Occipital lobe (tissue), 2 donors: Measurements from ENCODE around the gene KCNIP3. TPM values are rescaled to one million over a fixed set of nuclear protein-coding genes. Genes with fewer than 3 reads are reported as not detected.
"Not testable (repeated sequence)": the region's sequence is repeated elsewhere in the genome, so short reads cannot be mapped to it uniquely, and the experiment has no call there.

Experiments used
- DNase-seq: peaks from one replicate; lab custom pipeline; 2025; lab: John Stamatoyannopoulos, UW
- total RNA-seq: library from RNA; depleted of rRNA; stranded (reverse); fragments of >200 nt; gene quantifications from one replicate; pipeline ENCODE4 v1.2.3, GENCODE V29; 2014

KCNIP3 gene
- total RNA-seq, 1 donor from 2014 or later: 6.9 TPM

DNA sequence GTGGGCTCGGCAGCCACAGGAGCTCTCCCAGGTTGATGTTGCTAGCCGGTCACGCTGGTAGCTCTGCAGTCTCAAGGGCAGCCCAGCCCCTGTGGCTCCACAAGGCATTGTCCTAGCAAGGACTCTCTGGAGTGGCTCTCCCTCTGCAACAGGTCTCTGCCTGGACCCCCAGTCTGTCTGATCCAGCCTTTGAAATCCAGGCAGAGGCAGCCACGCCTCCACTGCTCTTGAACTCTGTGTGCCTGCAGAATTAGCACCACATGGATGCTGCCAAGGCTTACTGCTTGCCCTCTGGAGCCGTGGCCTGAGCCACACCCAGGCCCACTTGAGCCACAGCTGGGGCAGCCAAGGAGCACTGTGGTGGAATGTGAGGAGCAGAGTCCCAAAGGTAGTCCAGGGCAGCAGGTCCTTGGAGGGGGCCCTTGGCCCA is 62.4 kb downstream of the KCNIP3 start:
- DNase-seq: no peak

DNA sequence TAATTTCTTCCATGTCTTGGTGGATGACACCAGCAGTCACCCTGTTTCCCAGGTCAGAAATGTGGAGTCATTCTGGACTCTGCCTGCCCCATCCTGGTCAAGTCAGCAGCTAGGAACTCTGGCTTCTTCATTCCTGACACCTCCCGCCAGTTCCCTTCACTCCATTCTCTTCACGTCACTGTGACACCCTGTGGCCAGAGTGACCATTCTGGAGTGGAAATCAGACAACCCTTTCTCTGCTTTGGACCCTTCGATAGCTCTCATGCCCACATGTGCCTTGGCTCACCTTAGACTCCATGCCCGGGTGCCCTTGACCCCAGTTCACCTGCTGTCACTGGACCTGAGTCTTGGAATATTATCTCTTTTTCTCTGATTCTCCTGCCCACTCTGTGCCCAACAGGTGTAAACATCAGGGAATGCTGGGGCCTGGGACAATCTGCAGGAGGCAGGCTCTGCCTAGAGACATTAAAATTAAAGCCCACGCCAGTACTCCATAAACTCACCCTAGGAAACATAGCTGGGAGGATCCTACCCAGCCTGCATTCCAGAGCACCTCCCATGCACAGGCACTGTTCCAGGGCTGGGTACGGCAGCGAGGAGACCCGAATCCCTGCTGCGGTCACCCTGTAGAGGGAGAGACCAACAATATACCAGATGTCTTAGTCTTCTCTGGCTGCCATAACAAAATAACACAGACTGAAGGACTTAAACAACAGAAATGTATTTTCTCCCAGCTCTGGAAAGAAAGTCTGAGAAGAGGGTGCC is 64.3 kb downstream of the KCNIP3 start:
- no peak for DNase-seq

DNA sequence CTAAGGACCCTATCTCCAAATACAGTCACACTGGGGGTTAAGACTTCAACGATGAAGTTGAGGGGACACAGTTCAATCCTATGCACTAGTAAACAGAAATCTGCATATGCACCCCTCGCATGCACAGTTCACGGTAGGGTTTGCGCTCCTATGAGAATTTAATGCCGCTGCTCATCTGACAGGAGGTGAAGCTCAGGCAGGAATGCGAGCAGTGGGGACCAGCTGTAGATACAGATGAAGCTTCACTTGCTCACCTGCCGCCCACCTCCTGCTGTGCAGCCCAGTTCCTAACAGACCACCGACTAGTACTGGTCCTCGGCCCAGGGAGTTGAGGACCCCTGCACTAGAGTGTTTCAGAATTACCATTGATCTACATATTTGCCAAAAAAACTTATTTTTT is 65.3 kb downstream of the KCNIP3 start:
- DNase-seq: no peak

DNA sequence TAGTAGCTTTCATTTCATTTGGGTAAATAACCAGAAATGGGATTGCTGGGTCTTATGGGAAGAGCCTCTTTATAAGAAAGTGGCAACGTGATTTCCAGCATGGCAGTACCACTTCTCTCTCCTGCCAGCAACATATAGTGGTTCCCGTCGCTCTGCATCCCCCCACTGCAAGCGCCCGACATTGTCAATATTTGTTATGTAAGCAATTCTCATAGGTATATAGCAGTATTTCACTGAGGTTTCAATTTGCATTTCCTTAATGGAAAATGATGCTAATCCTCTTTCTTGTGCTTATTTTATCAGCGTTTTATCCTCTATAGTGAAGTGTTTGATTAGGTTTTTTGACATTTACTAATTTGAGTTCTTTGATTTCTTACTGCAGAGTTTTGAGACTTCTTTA is 69.4 kb downstream of the KCNIP3 start:
- no peak for DNase-seq

DNA sequence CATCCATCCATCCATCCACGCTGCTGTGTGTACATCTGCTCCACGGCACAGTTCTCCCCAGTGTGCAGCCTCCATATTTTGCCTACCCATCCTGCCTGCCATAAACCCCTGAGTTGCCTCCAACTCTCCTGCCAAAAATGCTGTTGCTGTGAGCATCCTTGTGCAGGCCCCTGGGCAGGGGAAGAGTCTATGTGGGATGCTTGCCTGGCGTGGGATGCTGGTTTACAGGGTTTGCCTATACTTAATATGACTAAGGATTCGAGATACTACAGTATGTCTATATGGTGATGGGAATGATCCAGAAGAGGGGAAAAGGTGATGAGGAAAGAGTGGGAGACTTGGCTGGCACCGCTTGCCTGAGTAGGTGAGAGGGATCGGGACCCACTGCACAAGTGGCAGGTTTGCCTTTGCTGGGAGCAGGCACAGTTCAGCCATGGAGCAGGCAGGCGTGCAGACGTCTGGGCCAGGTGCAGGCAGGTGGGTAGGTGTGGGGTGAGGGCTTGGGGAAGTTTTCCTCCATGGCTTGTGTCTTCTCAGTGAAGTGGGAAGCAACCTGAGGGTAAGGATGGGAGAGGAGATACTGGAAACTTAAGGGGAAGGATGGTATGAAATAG is 75.2 kb downstream of the KCNIP3 start:
- DNase-seq: no peak

DNA sequence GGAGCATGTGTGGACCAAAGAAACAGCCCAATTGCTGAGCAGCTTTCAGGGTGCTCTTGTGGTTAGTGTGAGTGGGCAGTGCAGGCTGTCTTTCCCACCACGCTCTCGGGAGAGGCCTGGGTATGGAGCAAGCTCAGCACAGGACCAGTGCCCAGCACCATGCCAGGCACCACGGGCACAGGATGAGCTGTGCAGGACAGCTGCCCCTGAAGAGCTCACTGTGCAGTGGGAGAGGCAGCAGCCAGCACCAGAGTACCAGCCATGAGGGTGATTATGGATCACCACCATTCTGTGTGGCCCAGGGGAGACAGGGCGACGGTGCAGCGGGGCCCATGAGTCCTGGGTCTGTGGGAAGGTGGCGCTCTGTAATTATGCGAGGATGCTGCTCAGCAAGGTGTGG is 75.7 kb downstream of the KCNIP3 start:
- DNase-seq: no peak

DNA sequence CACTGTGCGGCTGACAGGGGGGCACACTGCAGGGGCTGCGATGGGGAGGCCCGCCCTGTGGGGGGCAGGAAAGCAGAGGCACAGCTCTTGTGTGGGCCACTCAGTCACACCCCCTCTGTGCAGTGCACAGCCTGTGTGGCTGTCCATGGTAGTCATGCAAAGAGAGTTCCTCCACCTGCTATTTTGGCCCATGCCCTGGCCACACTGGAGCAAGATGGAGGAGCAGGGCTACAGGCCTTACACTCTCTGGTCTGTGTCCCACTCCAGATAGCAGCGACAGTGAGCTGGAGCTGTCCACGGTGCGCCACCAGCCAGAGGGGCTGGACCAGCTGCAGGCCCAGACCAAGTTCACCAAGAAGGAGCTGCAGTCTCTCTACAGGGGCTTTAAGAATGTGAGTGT is 76.9 kb downstream of the KCNIP3 start:
- DNase-seq: no peak

DNA sequence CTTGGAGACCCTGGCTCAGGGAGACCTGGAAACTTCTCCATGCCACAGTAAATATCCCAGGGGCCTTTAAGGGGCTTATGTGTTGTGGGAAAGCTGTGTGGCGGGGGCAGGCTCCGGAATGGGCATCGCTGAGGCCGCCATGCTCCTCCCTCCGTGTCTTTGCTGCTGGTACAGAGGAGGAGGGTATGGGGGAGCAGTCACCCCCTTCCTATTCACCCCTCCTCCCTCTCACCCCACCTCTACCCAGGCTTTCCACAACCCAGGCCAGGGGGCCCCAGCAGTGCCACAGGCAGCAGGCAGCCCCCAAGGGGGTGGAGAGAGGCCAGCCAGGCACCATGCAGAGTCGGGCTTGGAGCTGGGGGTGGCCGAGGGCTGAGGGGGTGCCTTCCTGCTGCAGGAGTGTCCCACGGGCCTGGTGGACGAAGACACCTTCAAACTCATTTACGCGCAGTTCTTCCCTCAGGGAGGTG is 77.3 kb downstream of the KCNIP3 start:
- no peak for DNase-seq

DNA sequence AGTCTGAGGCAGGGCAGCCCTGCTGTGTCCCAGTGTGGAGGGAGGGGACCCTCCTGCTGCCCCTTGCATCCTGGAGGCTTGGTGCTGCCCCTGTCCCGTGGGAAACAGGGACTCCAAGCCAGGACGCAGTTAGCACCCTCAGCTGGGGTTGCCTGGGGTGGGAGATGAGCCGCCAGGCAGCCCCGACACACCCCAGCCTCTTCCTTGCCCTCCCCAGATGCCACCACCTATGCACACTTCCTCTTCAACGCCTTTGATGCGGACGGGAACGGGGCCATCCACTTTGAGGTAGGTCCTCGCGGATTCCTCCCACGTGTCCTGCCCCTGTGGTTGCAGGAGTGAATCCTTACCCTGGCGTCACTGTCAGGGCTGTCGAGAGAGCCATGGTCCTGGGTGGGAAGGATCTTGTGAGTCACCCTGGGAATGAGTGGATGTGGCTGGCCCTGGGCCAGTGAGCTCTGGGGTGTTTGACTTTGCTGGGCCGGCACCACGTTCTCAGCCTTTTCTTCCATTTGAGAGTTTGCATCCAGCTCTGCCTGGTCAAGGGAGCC is 77.8 kb downstream of the KCNIP3 start:
- DNase-seq: peak; percentile 12

DNA sequence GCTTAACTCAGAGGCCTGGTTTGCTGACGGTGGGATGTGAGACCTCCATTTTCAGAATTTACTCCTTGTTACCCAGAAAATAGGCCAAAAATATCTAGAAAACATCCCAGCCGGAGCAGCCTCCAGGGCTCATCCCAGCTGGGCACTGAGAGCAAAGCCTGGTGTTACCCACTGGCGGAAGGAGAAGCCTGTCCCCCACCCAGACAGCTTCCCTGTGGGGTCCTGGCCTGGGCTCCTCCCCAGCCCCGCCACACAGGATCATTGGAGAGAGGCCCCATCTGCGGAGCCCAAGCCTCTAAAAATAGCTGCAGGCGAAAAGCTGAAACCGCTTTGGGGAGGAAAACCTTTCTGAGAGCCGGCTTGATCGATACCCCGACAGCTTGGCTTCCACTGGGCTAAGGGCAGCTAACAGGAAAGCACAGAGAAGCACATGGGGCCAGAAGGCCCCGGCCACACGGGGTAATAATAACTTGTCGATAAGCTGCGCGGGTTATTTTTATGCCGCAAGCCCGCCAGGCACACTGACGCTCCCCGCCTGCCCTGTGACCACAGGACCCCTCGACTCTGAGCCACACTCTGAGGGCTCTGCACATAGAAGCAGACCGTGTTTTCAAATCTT is 78.5 kb downstream of the KCNIP3 start:
- no peak for DNase-seq

DNA sequence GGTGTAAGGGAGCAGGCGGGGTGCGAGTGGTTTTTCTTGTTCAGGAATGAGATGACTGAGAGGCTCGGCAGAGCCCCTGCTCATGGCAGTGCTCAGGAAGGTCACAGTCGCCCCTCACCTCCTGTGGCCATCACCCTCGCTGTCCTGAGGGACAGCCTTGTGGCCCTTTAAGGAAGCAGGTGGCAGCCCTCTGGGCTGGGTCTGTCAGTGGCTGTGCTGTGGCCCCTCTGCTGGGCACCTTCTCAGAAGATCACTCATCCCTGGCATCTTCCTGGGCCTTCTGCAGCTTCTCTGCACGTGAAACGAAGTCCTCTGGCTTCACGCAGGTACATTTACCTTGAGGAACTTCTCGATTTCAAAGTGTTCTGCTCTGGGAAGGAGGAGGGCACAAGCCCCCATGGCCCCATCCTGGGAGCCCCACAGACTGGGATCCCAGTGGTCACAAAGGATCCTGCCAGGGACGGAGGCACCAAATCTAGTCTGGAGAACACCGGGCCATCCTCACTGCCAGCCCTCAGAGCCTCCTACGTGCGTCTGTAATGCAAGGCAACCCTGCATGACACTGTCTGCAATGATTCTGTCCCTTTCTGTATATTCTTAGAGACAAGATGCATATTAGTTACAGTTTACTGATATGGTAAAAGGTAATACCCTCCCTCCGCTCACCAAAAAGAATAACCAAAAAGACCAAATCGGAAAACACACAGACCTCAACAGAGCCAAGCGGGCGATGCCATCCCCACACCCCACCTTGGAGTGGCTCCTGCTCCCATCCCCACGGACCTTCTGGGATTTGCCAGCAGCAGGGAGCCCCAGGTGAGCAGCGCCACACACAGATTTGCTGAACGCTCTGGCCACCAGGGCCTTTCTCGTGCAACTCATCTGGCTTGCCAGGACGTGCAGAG is 79.4 kb downstream of the KCNIP3 start:
- no peak for DNase-seq

DNA sequence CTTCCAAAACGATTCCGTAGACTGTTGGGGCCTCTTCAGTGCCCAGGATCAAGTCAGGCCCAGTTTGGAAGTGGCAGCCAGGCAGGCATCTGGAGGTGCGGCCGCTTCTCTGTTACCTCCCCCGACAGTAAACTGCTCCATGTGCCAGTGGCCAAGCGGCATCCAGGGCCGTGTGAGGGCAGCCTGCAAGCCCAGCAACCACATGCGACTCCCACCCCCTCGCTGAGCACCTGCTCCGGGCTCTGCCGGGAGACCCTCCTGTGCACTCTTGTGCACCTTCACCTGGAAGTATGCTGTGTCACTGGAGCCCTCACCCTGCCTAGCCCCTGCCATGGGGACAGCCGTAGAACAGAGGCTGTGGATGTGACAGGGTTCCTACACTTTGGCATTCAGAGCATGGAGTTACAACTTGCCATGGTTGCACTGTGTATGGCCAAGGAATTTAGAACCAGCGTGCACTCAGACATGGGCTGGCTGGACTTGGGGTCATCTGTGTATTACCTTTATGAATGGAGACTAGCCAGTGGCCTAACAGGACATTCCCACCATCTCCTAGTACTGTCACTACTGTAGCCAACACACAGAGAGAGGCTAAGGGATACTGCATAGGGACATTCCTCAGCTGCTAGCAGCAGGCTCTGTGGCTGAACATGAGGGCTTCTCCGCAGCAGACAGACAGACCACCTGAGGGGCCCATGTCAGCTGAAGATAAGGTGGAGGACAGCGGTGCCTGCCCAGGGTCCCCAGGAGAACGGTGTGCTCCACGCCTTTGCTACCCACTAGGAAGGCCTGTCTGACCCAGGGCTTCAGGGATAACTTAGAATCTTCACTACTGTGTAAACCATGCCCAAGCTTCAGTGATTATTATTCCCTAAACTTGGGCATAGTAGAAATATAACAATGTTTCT is 80.3 kb downstream of the KCNIP3 start:
- no peak for DNase-seq

DNA sequence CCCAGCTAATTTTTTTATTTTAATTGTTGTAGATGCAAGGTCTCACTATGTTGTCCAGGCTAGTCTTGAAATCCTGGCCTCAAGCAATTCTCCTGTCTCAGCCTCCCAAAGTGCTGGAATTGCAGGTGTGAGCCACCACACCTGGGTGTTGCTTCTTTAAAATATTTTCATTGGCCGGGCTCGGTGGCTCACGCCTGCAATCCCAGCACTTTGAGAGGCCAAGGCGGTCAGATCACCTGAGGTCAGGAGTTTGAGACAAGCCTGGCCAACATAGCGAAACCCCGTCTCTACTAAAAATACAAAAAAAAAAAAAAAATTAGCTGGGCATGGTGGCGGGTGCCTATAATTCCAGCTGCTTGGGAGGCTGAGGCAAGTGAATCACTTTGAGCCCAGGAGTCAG is 81.1 kb downstream of the KCNIP3 start:
- DNase-seq: not testable (repeated sequence)

DNA sequence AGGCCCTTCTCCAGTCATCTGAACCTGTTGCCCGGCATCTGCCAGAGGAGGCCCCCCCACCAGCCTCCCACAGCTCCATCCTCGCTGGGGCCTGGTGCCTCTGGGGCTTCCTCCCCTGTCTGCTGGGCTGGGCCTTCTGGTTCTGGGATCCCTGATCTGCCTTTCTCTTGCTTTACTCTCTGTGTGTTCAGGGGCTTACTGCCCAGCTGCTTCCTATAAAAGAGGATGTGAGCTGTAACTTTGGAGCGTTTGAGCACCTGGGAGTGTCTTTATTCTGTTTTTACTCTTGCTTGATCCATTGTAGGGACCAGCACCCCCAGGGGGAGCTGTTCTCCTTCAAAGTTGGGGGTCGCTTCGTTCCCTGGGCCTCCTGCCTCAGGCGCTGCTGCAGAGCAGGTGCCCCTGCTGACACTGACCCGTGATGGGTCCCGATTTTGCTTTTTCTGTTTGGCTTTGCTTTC is 82.3 kb downstream of the KCNIP3 start:
- DNase-seq: no peak

DNA sequence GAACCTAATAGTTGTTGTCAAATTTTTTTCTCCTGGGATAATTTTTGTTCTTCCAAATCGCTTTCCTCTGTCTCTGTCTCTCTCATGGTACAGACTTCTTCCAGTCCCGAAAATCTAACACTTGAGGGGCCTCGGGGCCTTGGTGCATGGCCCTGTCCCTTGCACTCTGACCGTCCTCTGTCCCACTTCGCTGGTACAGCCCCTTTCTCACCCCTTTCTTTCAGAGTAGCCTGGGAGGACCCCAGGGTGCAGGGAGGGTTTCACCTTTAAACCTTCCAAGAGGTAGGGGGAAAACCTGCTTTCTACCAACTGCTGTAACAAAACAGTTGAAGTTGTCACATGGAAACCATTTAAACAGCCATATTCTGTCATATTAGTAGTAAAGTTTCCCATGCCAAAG is 83.1 kb downstream of the KCNIP3 start:
- DNase-seq: no peak

DNA sequence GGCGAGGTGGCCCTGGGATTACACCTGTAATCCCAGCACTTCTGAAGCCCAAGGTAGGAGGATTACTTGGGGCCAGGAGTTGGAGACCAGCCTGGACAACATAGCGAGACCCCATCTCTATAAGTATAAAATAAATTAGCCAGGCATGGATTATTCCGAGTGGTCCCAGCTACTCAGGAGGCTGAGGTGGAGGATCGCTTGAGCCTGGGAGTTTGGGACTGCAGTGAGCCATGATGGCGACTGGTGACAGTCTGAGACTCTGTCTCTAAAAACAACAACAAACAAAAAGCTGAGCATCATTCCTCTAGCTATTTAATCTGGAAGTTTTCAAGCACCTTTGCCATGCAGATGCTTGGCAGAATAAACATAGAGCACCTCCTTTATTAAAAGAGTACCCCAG is 83.6 kb downstream of the KCNIP3 start:
- no peak for DNase-seq

DNA sequence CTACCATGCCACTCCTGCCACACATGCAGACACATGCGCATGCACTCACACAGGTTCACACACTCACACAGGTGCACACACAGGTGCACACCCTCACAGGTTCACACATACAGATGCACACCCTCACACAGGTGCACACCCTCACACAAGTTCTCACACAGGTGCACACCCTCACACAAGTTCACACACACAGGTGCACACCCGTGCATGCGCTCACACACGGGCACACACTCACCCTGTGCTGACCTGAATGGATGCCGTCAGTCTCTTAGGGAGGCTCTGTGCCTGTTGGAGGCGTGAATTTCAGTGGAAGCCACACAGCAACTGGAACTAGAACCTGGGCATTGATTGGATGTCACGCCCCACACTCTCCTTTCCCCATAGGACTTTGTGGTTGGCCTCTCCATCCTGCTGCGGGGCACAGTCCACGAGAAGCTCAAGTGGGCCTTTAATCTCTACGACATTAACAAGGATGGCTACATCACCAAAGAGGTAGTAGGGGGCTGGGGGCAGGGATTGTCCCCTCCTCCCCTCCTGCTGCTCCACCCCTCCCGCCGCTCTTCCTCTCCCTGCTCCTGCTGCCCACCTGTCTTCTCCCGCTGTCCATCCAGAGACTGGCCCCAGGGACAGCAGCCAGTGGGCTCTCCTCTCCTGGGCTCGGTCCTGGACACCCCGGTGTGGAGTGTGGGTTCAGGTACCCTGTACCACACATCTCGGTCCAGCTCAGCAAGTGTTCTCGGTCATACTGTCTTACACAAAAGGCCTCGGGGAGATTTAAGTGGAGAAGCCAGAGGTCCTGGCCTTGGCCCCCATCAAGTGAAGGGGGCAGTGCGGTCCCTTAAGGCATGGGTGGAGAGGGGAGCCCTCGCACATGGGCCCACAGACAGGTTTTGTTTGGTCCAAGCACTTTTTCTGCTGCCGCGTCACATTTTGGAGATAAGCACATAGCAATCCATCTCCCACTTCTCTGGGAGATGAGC is 84.4 kb downstream of the KCNIP3 start:
- DNase-seq: no peak

DNA sequence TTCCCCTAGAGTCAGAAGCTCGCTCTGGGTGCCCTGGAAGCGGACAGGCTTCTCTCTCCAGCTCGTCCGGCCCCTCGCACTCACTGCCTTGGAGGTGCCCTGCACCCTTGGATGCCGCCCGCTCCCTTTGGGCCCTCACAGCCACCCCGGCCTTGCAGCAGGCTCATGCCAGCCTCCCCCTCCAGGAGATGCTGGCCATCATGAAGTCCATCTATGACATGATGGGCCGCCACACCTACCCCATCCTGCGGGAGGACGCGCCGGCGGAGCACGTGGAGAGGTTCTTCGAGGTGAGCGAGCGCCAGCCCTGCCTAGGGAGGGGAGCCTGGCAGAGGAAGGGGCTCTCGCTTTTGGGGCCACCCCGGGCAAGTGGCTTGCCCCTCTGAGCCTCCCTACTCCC is 85.0 kb downstream of the KCNIP3 start:
- DNase-seq: no peak
